CD4-positive, alpha-beta T cell treated with Interleukin-2 at 100 ng/mL for 4 hours (primary cell): Measurements from ENCODE around the gene WNT3A.

ENCODE experiments used
- DNase-seq: peaks from one replicate; pipeline ENCODE4 v3.0.0-alpha.2; 2020; ENCODE audit warnings: low spot score

The WNT3A gene

GRCh38 chr1:228101614-228101993 is 94.8 kb downstream of the WNT3A start:
- DNase-seq = no peak

GRCh38 chr1:228101994-228102790 is 95.4 kb downstream of the WNT3A start:
- DNase-seq = peak; percentile 60

GRCh38 chr1:228102791-228103620 is 96.2 kb downstream of the WNT3A start, which contains the start of gene C1orf35:
Gene C1orf35, minus strand, starts transcription at chr1:228103325. Its CDS starts 98 bp downstream, at chr1:228103227.
- DNase-seq = peak; percentile 93

- no peak for DNase-seq
Observed at GRCh38 chr1:228104526-228105269, 97.9 kb downstream of the WNT3A start.

GRCh38 chr1:228105270-228105995 is 98.6 kb downstream of the WNT3A start:
- no peak for DNase-seq

- DNase-seq = no peak
Observed at GRCh38 chr1:228105996-228106799, 99.4 kb downstream of the WNT3A start.

GRCh38 chr1:228106800-228107054 is 99.9 kb downstream of the WNT3A start:
- DNase-seq = no peak

- DNase-seq = no peak
Observed at GRCh38 chr1:228107636-228108035, 100.8 kb downstream of the WNT3A start.

GRCh38 chr1:228108055-228108690 is 101.4 kb downstream of the WNT3A start:
- no peak for DNase-seq

GRCh38 chr1:228108742-228109072 is 101.9 kb downstream of the WNT3A start:
- DNase-seq = no peak

GRCh38 chr1:228109073-228109961 is 102.5 kb downstream of the WNT3A start, which contains the start of gene MRPL55:
Gene MRPL55, minus strand, starts transcription at chr1:228109299. Its CDS starts 1,039 bp downstream, at chr1:228108260.
- peak; percentile 98 for DNase-seq

- DNase-seq = no peak
Observed at GRCh38 chr1:228109962-228110488, 103.2 kb downstream of the WNT3A start.

GRCh38 chr1:228110556-228110955 is 103.8 kb downstream of the WNT3A start:
- no peak for DNase-seq
